Heart left ventricle (tissue), 16 donors: ENCODE results near the gene ODAD3. TPM values are rescaled to one million over a fixed set of nuclear protein-coding genes. Genes with fewer than 3 reads are reported as not detected.

Experiments
- ATAC-seq, 4 donors: fragments of 200-7000 bp; cut with Tn5 transposase; one replicate each; pipeline ENCODE4 v1.9.1; 2020 to 2022; ENCODE audit warnings: moderate library complexity in 4 of 4, mild to moderate bottlenecking in 3 of 4, moderate number of reproducible peaks in 1 of 4
- DNase-seq, 5 donors: peaks; one replicate each; pipeline ENCODE4 v3.0.0-alpha.2; 2020
- H3K27ac ChIP-seq, 12 donors: fragments of 200-600 bp; sonication (generic) in 4 of 12; one replicate each; pipeline versions ENCODE4 v1.5.0 to v1.8.0; 2016 to 2022; ENCODE audit warnings: mild to moderate bottlenecking in 2 of 12
- H3K27me3 ChIP-seq, 9 donors: fragments of 200-600 bp; sonication (generic) in 2 of 9; one replicate each; pipeline versions ENCODE4 v1.5.1 to v1.8.0; 2016 to 2022; ENCODE audit warnings: mild to moderate bottlenecking in 3 of 9
- H3K36me3 ChIP-seq, 9 donors: fragments of 200-600 bp; sonication (generic) in 2 of 9; one replicate each; pipeline versions ENCODE4 v1.5.0 to v1.8.0; 2018 to 2022; ENCODE audit warnings: mild to moderate bottlenecking in 2 of 9
- H3K4me1 ChIP-seq, 12 donors: fragments of 200-600 bp; sonication (generic) in 4 of 12; one replicate each; pipeline versions ENCODE4 v1.5.0 to v1.8.0; 2016 to 2022; ENCODE audit warnings: mild to moderate bottlenecking in 3 of 12
- H3K4me3 ChIP-seq, 12 donors: fragments of 200-600 bp; sonication (generic) in 4 of 12; one replicate each; pipeline versions ENCODE4 v1.5.0 to v1.8.0; 2017 to 2022; ENCODE audit warnings: mild to moderate bottlenecking in 9 of 12, moderate library complexity in 4 of 12
- H3K9me3 ChIP-seq, 12 donors: fragments of 200-600 bp; sonication (generic) in 4 of 12; one replicate each; pipeline versions ENCODE4 v1.5.0 to v1.8.0; 2016 to 2022; ENCODE audit warnings: mild to moderate bottlenecking in 1 of 12
- CTCF ChIP-seq, 12 donors: fragments of 200-600 bp; sonication (generic) in 4 of 12; IDR thresholded peaks; one replicate each; pipeline versions ENCODE4 v1.5.0 to v1.8.0; 2018 to 2022; ENCODE audit warnings: antibody characterized with exemption in 12 of 12, mild to moderate bottlenecking in 5 of 12
- POLR2A ChIP-seq, 2 donors: fragments of 450-650 bp; IDR thresholded peaks; one replicate each; pipeline ENCODE4 v1.6.1; 2017; ENCODE audit warnings: antibody characterized with exemption in 2 of 2, mild to moderate bottlenecking in 2 of 2, moderate library complexity in 2 of 2
- WGBS, 4 donors: extraction: QIAGEN DNeasy Blood & Tissue Kit in 2 of 4; methylation state at CpG; one replicate each; pipeline versions ENCODE4 v1.1.5 to v1.1.7; 2013 to 2018; 5-methylcytosine and 5-hydroxymethylcytosine counted together
- intact Hi-C, 10 donors: fragments of 100-400 bp; cut with DNase I; formaldehyde crosslinking; loops; one replicate each; pipeline versions ENCODE4 v1.11.1 to v1.14.2; 2022
- polyA plus RNA-seq, 2 donors: library from polyadenylated mRNA; stranded (reverse); fragments of 200-250 nt; gene quantifications; one replicate each; pipeline ENCODE4 v1.2.3, GENCODE V29; 2013
- total RNA-seq, 9 donors: library from RNA; depleted of rRNA in 2 of 9; stranded (reverse); fragments of >200 nt in 2 of 9; fragmentation: NEBNext Ultra II Directional in 3 of 9; extraction: Animal tissue kit (Norgen Biotek cat#: 25700) in 3 of 9; gene quantifications; one replicate each; pipeline versions ENCODE4 v1.1.0 to v1.2.4, GENCODE V29; 2016 to 2023
- donor health status: ischemic (EF 13 %, LVEDD 7.1; RV severe dilation, severe dysfunction).
- donor health status: healthy with polysubstance abuse.
- donor health status: DM: no; HTN: yes; CAD: no.
- donor health status: DM: no; HTN: no; CAD: no.
- donor health status: ischemic (EF 25% LVEDD 6.9; RV normal size, moderate dysfunction).
- donor health status: ischemic (EF 25% LVEDD 5.7; RV mildly dilated, moderate dysfunction).
- donor health status: healthy.
- donor health status: DM: yes; HTN: yes; CAD: no.
- donor health status: ischemic (EF 35%, LVEDD 5.7; RV mildly dilated, moderate dysfunction).
- donor health status: nonischemic (EF 11% LVEDD 7.7; RV severe dilation, severe dysfunction).
- donor health status: DM: yes; HTN: yes; CAD: no.
- donor health status: PGD.
- donor health status: ischemic (EF 29% LVEDD 5.4; RV normal size, mild dysfunction).
- donor health status: nonischemic (EF 23%, LVEDD 6.1; RV moderate dilation, normal function).

ODAD3 gene
- total and polyA plus RNA-seq, 11 donors = 0.18 to 0.84 (median 0.32) TPM; not detected in 2

DNA sequence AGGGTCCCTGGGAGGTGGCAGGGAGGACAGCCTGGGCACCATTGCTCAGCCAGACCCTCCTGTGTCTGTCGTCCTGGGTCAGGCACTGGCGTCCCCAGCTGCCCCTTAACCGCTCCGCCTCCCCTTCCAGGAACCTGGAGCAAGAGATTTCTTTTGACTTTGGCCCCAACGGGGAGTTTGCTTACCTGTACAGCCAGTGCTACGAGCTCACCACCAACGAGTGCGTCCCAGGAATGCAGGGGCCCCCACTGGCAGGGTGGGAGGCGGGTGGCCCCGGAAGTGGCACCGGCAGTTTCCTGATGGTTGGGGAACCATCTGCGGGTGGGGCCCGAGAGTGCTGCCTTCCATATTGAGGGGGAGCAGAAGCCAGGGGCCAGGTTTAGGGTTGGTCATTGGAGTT is 13.5 kb upstream of the ODAD3 start:
- Histone ChIP-seq H3K27ac (no peak overlapping the region), H3K9me3 (no peaks in the 10 kb centered on the region), H3K4me3 (no peak overlapping the region), H3K27me3 (peaks cover 0 to 9% (median 0%) of the 10 kb centered on the region in 9 donors), H3K36me3 (peaks cover 0 to 76% (median 63%) of the 10 kb centered on the region in 9 donors), H3K4me1 (peaks cover 0 to 8% (median 0%) of the 10 kb centered on the region in 12 donors)
- 88 to 93% (median 91%) methylated on average over 7 to 13 of the region's 13 CpGs for WGBS, 4 donors
- no peak for ATAC-seq
- DNase-seq = no peak
- intact Hi-C loops = loop anchor here in 6 of 10 donors (5.0 to 10.0 kb wide), 4 partner anchors 64 to 156 kb away; partner anchors contain the start of genes TSPAN16 (in 3 of the 6) and EPOR (in 2 of the 6)
- TF ChIP-seq CTCF (IDR thresholded peaks at IDR 0.05) (no peak), POLR2A (IDR thresholded peaks at IDR 0.05) (no peak)

- no peak for TF ChIP-seq CTCF (IDR thresholded peaks at IDR 0.05)
- no peak for TF ChIP-seq POLR2A (IDR thresholded peaks at IDR 0.05)
- Histone ChIP-seq H3K9me3 (no peaks in the 10 kb centered on the region), H3K27me3 (peaks cover 0 to 5% (median 0%) of the 10 kb centered on the region in 9 donors), H3K36me3 (peaks cover 0 to 84% (median 71%) of the 10 kb centered on the region in 9 donors), H3K27ac (no peak overlapping the region), H3K4me3 (no peak overlapping the region), H3K4me1 (peaks cover 0 to 8% (median 0%) of the 10 kb centered on the region in 12 donors)
- DNase-seq = no peak
- no peak for ATAC-seq
- intact Hi-C loops = loop anchor here in 6 of 10 donors (2.0 to 10.0 kb wide), 5 partner anchors 63 to 155 kb away; partner anchors contain the start of genes TSPAN16 (in 3 of the 6) and EPOR (in 2 of the 6)
- 91 to 93% (median 93%) methylated on average over 27 to 35 of the region's 35 CpGs for WGBS, 4 donors
Measured at GRCh38 chr19:11447347-11448262, 12.7 kb upstream of the ODAD3 start.

DNA sequence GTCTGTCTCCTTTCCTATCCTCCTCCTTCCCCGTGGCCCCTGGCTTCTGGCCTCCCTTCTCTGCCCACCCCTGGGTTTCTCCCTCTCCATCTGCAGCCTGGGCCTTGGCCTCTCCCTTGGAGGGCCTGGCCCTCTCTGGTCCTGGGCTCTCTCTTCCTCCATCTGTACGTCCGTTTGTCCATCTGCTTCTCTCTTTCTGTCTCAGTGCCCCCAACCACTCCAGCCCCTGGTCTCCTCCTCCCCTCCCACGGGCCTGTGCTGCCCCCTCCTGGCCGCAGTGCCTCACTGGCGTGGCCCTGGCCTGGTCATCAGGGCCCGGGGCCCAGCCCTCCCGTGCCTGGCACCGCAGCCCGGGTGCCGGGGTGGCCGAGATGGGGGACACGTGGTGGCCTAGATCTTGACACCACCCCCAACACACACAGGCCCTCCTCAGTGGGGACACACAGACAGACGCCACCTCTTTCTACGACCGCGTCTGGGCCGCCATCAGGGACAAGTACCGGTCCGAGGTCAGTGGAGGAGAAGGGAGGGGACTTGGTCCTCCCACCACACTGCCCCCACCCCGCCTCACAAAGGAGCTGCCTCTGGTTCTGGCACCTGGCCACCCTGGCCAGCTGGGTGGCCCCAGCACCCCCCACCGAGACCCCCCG is 11.9 kb upstream of the ODAD3 start:
- H3K36me3 ChIP-seq = peaks cover 0 to 92% (median 80%) of the 10 kb centered on the region in 9 donors
- H3K4me1 ChIP-seq = peaks cover 0 to 8% (median 0%) of the 10 kb centered on the region in 12 donors
- peaks cover 0 to 3% (median 0%) of the 10 kb centered on the region in 9 donors for H3K27me3 ChIP-seq
- peak; percentile 41 to 84 (median 50) for DNase-seq
- no peak overlapping the region for H3K4me3 ChIP-seq
- H3K9me3 ChIP-seq = no peaks in the 10 kb centered on the region
- H3K27ac ChIP-seq = no peak overlapping the region
- ATAC-seq = peak; percentile 33 to 78 (median 70)
- intact Hi-C loops = loop anchor here in 7 of 10 donors (1.0 to 10.0 kb wide), 6 partner anchors 62 to 154 kb away; partner anchors contain the start of genes TSPAN16 (in 3 of the 7) and EPOR (in 2 of the 7)
- peak; percentile 56 to 82 (median 70) for TF ChIP-seq CTCF (IDR thresholded peaks at IDR 0.05)
- TF ChIP-seq POLR2A (IDR thresholded peaks at IDR 0.05) = no peak
- WGBS, 4 donors = 63 to 74% (median 72%) methylated on average over 23 of the region's 23 CpGs
